HUES48 (cell line): ENCODE results near the gene WDR81.
"Not testable (repeated sequence)": the region's sequence is repeated elsewhere in the genome, so short reads cannot be mapped to it uniquely, and the experiment has no call there.

ENCODE experiments used
- H3K27ac ChIP-seq: one replicate; pipeline ENCODE4 v1.7.0; 2013; ENCODE audit warnings: low read depth, low read length, inconsistent platforms
- H3K27me3 ChIP-seq: 2 replicates; pipeline ENCODE4 v1.6.1; 2013; ENCODE audit warnings: mild to moderate bottlenecking, low read length; ENCODE audit not compliant: control insufficient read depth, insufficient read depth
- H3K36me3 ChIP-seq: 2 replicates; pipeline ENCODE4 v1.6.1; 2013; ENCODE audit warnings: low read length; ENCODE audit not compliant: control insufficient read depth, insufficient read depth
- H3K4me1 ChIP-seq: 2 replicates; pipeline ENCODE4 v1.6.1; 2013; ENCODE audit warnings: mild to moderate bottlenecking, low read length; ENCODE audit not compliant: control insufficient read depth, insufficient read depth
- H3K4me3 ChIP-seq: 2 replicates; pipeline ENCODE4 v1.5.1; 2013; ENCODE audit warnings: mild to moderate bottlenecking, low read depth, low read length
- H3K9ac ChIP-seq: 2 replicates; pipeline ENCODE4 v1.6.1; 2013; ENCODE audit warnings: mild to moderate bottlenecking, low read depth, low read length, moderate library complexity
- H3K9me3 ChIP-seq: 2 replicates; pipeline ENCODE4 v1.6.1; 2013; ENCODE audit warnings: low read length; ENCODE audit not compliant: control insufficient read depth, insufficient read depth

The WDR81 gene

GRCh38 chr17:1732833-1733321 lies 8.4 kb downstream of the WDR81 start:
- Histone ChIP-seq H3K27me3 (no peaks in the 10 kb centered on the region), H3K9ac (no peak overlapping the region), H3K27ac (no peak overlapping the region), H3K4me3 (no peak overlapping the region), H3K4me1 (no peaks in the 10 kb centered on the region), H3K9me3 (no peaks in the 10 kb centered on the region), H3K36me3 (0 out of 2 replicates have a peak, but pooled peaks cover 2% of the 10 kb centered on the region)

GRCh38 chr17:1733759-1734158 lies 9.3 kb downstream of the WDR81 start:
- Histone ChIP-seq H3K36me3 (0 out of 2 replicates have a peak, but pooled peaks cover 2% of the 10 kb centered on the region), H3K9ac (no peak overlapping the region), H3K4me3 (no peak overlapping the region), H3K9me3 (no peaks in the 10 kb centered on the region), H3K4me1 (no peaks in the 10 kb centered on the region), H3K27ac (no peak overlapping the region), H3K27me3 (no peaks in the 10 kb centered on the region)

GRCh38 chr17:1735418-1735817 lies 10.9 kb downstream of the WDR81 start:
- no peak overlapping the region for H3K9ac ChIP-seq
- 0 out of 2 replicates have a peak, but pooled peaks cover 2% of the 10 kb centered on the region for H3K36me3 ChIP-seq
- no peak overlapping the region for H3K27ac ChIP-seq
- no peaks in the 10 kb centered on the region for H3K4me1 ChIP-seq
- H3K4me3 ChIP-seq = no peak overlapping the region
- H3K9me3 ChIP-seq = no peaks in the 10 kb centered on the region
- no peaks in the 10 kb centered on the region for H3K27me3 ChIP-seq

- Histone ChIP-seq H3K9ac (no peak overlapping the region), H3K27ac (no peak overlapping the region), H3K36me3 (0 out of 2 replicates have a peak, but pooled peaks cover 2% of the 10 kb centered on the region), H3K27me3 (no peaks in the 10 kb centered on the region), H3K4me1 (no peaks in the 10 kb centered on the region), H3K9me3 (no peaks in the 10 kb centered on the region), H3K4me3 (no peak overlapping the region)
Observed at GRCh38 chr17:1735834-1736347, 11.4 kb downstream of the WDR81 start.

- Histone ChIP-seq H3K4me1 (no peaks in the 10 kb centered on the region), H3K9me3 (no peaks in the 10 kb centered on the region), H3K4me3 (no peak overlapping the region), H3K36me3 (0 out of 2 replicates have a peak, but pooled peaks cover 2% of the 10 kb centered on the region), H3K27ac (peak overlapping the region; percentile 42), H3K9ac (no peak overlapping the region), H3K27me3 (no peaks in the 10 kb centered on the region)
Observed at GRCh38 chr17:1736348-1737281, 12.1 kb downstream of the WDR81 start.

GRCh38 chr17:1737531-1738291 lies 13.2 kb downstream of the WDR81 start:
- Histone ChIP-seq H3K27me3 (no peaks in the 10 kb centered on the region), H3K9ac (no peak overlapping the region), H3K4me3 (no peak overlapping the region), H3K4me1 (no peaks in the 10 kb centered on the region), H3K36me3 (0 out of 2 replicates have a peak, but pooled peaks cover 2% of the 10 kb centered on the region), H3K9me3 (no peaks in the 10 kb centered on the region), H3K27ac (no peak overlapping the region)

GRCh38 chr17:1741899-1742298 lies 17.4 kb downstream of the WDR81 start:
- H3K27ac ChIP-seq, H3K9ac ChIP-seq, H3K4me3 ChIP-seq, H3K36me3 ChIP-seq, H3K27me3 ChIP-seq, H3K9me3 ChIP-seq, H3K4me1 ChIP-seq: not testable (repeated sequence)

- H3K36me3 ChIP-seq = no peaks in the 10 kb centered on the region
- no peak within 1 kb of the TSS for H3K4me3 ChIP-seq
- no peaks in the 10 kb centered on the region for H3K27me3 ChIP-seq
- H3K4me1 ChIP-seq = no peaks in the 10 kb centered on the region; the same call in 1 of the 2 replicates
- H3K9ac ChIP-seq = no peak within 1 kb of the TSS
- no peaks in the 10 kb centered on the region for H3K9me3 ChIP-seq
- no peak within 1 kb of the TSS for H3K27ac ChIP-seq
Observed at GRCh38 chr17:1742371-1743087, 18.0 kb downstream of the WDR81 start, which contains the start of gene SERPINF2. SERPINF2 (plus strand) TSS chr17:1742871; CDS start chr17:1744996, 2,125 bp downstream.

- no peaks in the 10 kb centered on the region; the same call in 1 of the 2 replicates for H3K4me1 ChIP-seq
- H3K4me3 ChIP-seq = no peak overlapping the region
- H3K27ac ChIP-seq = no peak overlapping the region
- H3K36me3 ChIP-seq = no peaks in the 10 kb centered on the region
- no peak overlapping the region for H3K9ac ChIP-seq
- no peaks in the 10 kb centered on the region for H3K27me3 ChIP-seq
- H3K9me3 ChIP-seq = no peaks in the 10 kb centered on the region
Observed at GRCh38 chr17:1743088-1743439, 18.6 kb downstream of the WDR81 start.
